ENCODE measurements around the gene SIPA1L3.
A peak's percentile ranks its signal among the peaks of the same experiment; 100 is the strongest.
"Not testable (repeated sequence)": the region's sequence is repeated elsewhere in the genome, so short reads cannot be mapped to it uniquely, and the experiment has no call there.

SIPA1L3 gene, protein sequence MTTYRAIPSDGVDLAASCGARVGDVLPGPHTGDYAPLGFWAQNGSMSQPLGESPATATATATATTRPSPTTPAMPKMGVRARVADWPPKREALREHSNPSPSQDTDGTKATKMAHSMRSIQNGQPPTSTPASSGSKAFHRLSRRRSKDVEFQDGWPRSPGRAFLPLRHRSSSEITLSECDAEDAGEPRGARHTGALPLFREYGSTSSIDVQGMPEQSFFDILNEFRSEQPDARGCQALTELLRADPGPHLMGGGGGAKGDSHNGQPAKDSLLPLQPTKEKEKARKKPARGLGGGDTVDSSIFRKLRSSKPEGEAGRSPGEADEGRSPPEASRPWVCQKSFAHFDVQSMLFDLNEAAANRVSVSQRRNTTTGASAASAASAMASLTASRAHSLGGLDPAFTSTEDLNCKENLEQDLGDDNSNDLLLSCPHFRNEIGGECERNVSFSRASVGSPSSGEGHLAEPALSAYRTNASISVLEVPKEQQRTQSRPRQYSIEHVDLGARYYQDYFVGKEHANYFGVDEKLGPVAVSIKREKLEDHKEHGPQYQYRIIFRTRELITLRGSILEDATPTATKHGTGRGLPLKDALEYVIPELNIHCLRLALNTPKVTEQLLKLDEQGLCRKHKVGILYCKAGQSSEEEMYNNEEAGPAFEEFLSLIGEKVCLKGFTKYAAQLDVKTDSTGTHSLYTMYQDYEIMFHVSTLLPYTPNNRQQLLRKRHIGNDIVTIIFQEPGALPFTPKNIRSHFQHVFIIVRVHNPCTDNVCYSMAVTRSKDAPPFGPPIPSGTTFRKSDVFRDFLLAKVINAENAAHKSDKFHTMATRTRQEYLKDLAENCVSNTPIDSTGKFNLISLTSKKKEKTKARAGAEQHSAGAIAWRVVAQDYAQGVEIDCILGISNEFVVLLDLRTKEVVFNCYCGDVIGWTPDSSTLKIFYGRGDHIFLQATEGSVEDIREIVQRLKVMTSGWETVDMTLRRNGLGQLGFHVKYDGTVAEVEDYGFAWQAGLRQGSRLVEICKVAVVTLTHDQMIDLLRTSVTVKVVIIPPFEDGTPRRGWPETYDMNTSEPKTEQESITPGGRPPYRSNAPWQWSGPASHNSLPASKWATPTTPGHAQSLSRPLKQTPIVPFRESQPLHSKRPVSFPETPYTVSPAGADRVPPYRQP (N-terminal part only)

DNA sequence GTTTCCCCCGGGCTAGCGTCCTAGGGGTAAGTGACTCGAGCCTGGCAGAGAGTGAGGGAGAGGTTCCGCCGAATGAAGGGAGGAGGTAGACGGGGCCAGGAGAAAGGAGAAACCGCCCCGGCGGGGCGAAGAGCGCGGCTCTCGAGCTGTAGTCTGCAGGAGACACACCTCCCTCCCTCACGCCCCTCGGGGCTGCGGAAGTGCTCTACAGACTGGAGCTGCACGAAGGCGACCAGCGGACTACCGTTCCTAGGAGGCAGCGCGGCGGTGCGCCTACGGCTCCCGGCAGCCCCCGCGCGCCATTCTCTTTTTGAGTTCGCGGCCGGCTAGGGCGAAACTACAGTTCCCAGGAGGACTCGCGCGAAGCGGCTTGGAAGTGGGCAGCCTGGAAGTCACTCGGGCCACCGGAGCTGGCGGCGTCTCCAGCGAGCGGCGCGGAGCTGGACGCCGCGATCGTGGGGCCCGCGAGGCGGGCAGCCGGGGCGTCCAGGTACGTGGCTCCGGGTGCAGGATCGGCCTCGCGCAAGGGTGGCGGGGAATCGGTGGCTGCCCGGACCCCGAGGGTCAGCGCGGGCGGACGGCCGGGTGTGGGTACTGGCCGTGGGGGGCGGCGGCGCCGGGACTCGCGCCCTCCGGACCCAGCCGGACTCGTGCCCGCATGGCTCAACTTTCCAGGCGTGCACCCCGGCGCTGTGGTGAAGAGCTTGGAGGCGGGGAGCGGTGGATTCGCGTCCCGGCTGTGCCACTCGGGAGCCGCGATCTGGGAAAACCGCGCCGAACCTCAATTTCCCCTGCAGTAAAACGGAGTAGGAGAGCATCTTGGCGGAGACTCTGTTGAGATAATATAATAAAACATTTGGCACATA is at the start of gene SIPA1L3:
Gene SIPA1L3, plus strand, starts transcription at position 340 of the 866 bp plus-strand sequence. CDS start 174,358 bp downstream, outside the sequence.
- DNase-seq (ENCODE audit: low read depth) = peak; percentile 86

GRCh38 chr19:37864501-37864900 is 42.5 kb upstream of the SIPA1L3 start:
- no peak for DNase-seq (ENCODE audit: low read depth)

- not testable (repeated sequence) for DNase-seq (ENCODE audit: low read depth)
Measured at GRCh38 chr19:37865930-37866329, 41.1 kb upstream of the SIPA1L3 start.

- DNase-seq (ENCODE audit: low read depth) = no peak
Measured at GRCh38 chr19:37867831-37868230, 39.2 kb upstream of the SIPA1L3 start.

DNA sequence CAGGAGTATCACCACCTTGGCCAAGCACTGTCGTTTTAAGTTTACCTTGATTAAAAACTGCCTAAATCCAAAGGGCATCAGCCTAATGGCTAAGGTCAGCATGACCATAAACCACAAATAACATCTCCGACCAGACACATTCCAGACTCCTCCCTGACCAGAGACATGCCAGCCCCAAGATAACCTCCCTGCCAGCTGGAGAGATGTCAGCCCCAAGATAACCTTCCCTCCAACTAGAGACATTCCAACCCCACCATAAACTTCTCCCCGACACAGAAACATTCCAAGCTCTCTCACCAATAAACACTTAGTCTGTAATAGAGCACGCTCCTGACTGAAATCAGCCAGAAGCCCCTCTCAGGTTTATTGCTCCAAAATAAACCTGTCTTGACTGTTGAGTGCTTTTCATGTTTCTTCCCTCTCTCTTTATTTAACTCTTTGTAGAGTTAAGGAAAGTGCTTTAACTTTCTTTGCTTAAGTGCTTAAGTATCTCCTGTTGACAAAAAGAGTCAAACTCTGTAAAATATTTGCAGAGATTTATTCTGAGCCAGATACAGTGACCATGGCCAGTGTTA is 37.2 kb upstream of the SIPA1L3 start:
- DNase-seq (ENCODE audit: low read depth) = no peak

GRCh38 chr19:37872383-37872782 is 34.6 kb upstream of the SIPA1L3 start:
- no peak for DNase-seq (ENCODE audit: low read depth)

GRCh38 chr19:37874784-37875183 is 32.2 kb upstream of the SIPA1L3 start:
- no peak for DNase-seq (ENCODE audit: low read depth)

- DNase-seq (ENCODE audit: low read depth) = no peak
Measured at GRCh38 chr19:37876032-37876431, 31.0 kb upstream of the SIPA1L3 start.

- no peak for DNase-seq (ENCODE audit: low read depth)
Measured at GRCh38 chr19:37877147-37877546, 29.9 kb upstream of the SIPA1L3 start.

- no peak for DNase-seq (ENCODE audit: low read depth)
Measured at GRCh38 chr19:37885392-37885791, 21.6 kb upstream of the SIPA1L3 start.

- DNase-seq (ENCODE audit: low read depth) = no peak
Measured at GRCh38 chr19:37886571-37886970, 20.4 kb upstream of the SIPA1L3 start.

DNA sequence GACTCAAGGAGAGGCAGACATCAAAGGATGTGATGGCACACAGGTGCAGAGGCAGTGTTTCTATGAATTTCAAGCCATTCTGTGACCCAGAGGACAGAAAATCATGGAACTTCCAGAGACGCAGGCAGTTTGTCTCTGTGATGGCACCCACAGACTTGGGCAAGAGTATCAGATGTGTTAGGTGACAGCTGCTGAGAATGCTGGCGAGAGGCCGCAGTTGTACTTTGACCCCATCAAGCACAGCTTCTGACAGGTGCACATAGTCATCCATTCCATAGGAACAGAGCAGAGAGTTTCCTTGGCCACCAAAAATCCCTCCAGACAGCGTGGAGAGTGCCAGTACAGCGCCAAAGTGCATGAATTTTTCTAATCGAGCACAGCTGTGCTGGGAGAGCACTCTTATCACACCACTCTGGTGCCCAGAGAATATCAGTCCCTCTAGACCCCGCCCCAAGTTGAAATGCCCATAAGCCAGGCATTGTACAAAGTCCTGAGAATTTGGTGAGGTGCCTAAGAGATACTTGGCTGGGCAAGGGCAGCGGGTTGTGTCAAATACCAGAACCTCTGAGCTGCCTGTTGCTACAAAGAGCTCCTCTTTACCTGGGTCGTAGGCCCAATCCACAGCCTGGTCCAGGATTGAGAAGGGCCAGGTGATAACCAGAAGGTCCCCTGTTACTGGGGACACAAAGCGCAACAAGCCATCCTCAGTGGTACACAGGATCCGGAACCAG is 13.0 kb upstream of the SIPA1L3 start:
- DNase-seq (ENCODE audit: low read depth) = no peak

DNA sequence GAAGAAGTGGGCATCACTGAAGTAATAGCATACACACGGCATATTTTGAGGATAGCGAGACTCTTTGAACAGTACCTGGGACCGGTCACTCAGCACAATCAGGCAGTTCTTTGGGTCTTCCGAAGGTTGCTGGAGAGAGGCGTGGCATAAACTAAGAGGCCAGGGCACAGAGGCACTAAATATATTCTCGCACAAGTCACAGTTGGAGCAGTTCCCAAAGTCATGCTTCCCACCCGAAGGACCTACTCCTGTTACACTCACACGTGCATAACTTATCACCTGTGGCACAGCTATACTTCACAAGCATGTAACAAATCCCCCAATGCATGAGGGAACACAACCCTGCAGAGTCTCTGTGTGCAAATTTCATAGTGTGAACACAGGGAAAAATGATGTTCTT is 10.8 kb upstream of the SIPA1L3 start:
- no peak for DNase-seq (ENCODE audit: low read depth)

DNA sequence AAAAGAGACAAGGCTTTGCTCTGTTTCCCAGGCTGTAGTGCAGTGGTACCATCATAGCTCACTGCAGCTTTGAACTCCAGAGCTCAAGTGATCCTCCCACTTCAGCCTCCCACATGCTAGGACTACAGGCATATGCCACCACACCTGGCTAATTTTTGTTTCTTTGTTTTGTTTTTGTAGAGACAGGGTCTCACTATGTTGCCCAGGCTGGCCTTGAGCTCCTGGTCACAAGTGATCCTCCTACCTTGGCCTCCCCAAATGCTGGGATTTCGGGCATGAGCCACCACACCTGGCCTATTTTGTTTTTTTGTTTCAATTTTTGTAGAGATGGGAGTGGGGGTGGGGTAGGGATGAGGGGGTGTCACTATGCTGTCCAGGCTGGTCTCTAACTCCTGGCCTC is 7.6 kb upstream of the SIPA1L3 start:
- no peak for DNase-seq (ENCODE audit: low read depth)

- no peak for DNase-seq (ENCODE audit: low read depth)
Measured at GRCh38 chr19:37899966-37900365, 7.0 kb upstream of the SIPA1L3 start.

DNA sequence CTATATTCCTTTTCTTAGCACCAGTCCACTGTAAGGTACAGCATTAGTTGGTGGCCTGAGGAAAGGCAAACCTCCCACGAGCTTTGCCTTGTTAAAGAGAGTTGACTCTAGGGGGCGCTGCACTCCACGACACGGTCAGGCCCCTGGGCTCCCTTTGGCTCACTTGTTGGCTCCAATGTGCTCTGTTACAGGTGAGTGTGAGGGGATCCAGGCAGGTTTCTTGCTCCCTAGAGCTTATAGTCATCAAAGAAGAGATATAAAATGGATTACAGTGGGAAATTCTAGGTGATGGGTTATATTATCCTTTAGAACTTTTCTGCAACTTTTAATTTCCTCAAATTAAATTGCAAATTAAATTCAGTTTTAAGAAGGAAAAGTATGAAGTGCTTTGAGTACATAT is 4.3 kb upstream of the SIPA1L3 start:
- peak; percentile 44 for DNase-seq (ENCODE audit: low read depth)

- no peak for DNase-seq (ENCODE audit: low read depth)
Measured at GRCh38 chr19:37903096-37903495, 3.9 kb upstream of the SIPA1L3 start.

GRCh38 chr19:37905946-37906868 is 801 bp upstream of the SIPA1L3 start, which contains the start of gene WDR87:
Gene WDR87, minus strand, starts transcription at chr19:37906594. Its CDS starts 8,355 bp downstream, at chr19:37898239.
- DNase-seq (ENCODE audit: low read depth) = peak; percentile 27
